Type B pancreatic cell (in vitro differentiated cells): Measurements from ENCODE around the gene BBOF1. TPM values are rescaled to one million over a fixed set of nuclear protein-coding genes. Genes with fewer than 3 reads are reported as not detected.
"Not testable (repeated sequence)": the region's sequence is repeated elsewhere in the genome, so short reads cannot be mapped to it uniquely, and the experiment has no call there.

Experiments used
- DNase-seq: peaks from one replicate; pipeline ENCODE4 v3.0.0; 2021; ENCODE audit warnings: mixed read lengths; ENCODE audit not compliant: unreplicated experiment; ENCODE audit errors: extremely low spot score
- H3K27ac Mint-ChIP-seq: 2 replicates; pipeline ENCODE4 v1.8.0; 2021; ENCODE audit warnings: mild to moderate bottlenecking, mixed read lengths
- H3K27me3 Mint-ChIP-seq: 2 replicates; pipeline ENCODE4 v1.8.0; 2021; ENCODE audit warnings: mixed read lengths
- H3K36me3 Mint-ChIP-seq: 2 replicates; pipeline ENCODE4 v1.8.0; 2021; ENCODE audit warnings: mixed read lengths
- H3K4me1 Mint-ChIP-seq: one replicate; pipeline ENCODE4 v1.8.0; 2021; ENCODE audit warnings: mixed read lengths; ENCODE audit not compliant: unreplicated experiment
- H3K4me3 Mint-ChIP-seq: 2 replicates; pipeline ENCODE4 v1.8.0; 2021; ENCODE audit warnings: mild to moderate bottlenecking, mixed read lengths
- H3K9me3 Mint-ChIP-seq: 2 replicates; pipeline ENCODE4 v1.8.0; 2021; ENCODE audit warnings: mixed read lengths
- CTCF ChIP-seq: fragments of 200-600 bp; sonication (generic); conservative IDR thresholded peaks from 2 replicates; pipeline ENCODE4 v1.5.0; 2021; ENCODE audit warnings: antibody characterized with exemption, mild to moderate bottlenecking
- total RNA-seq: library from RNA; stranded (reverse); gene quantifications from 2 replicates; pipeline ENCODE4 v1.2.1, GENCODE V29; 2021; ENCODE audit warnings: low replicate concordance

BBOF1 gene
- total RNA-seq, 1 donor from 2014 or later, result 9.0 TPM

GRCh38 chr14:73998726-73999125, 20.4 kb upstream of the BBOF1 start:
- no peaks in the 10 kb centered on the region for H3K9me3 Mint-ChIP-seq
- H3K36me3 Mint-ChIP-seq, result peaks cover 16% of the 10 kb centered on the region
- no peak for TF ChIP-seq CTCF
- H3K4me3 Mint-ChIP-seq, result no peak overlapping the region
- DNase-seq, result no peak
- H3K4me1 Mint-ChIP-seq, result peaks cover 17% of the 10 kb centered on the region
- peak overlapping the region; percentile 87 for H3K27ac Mint-ChIP-seq
- H3K27me3 Mint-ChIP-seq, result no peaks in the 10 kb centered on the region

GRCh38 chr14:74005664-74006063, 13.5 kb upstream of the BBOF1 start:
- not testable (repeated sequence) for H3K4me3 Mint-ChIP-seq, H3K4me1 Mint-ChIP-seq, DNase-seq, H3K27ac Mint-ChIP-seq, H3K27me3 Mint-ChIP-seq, H3K9me3 Mint-ChIP-seq
- H3K36me3 Mint-ChIP-seq, result peaks cover 18% of the 10 kb centered on the region

GRCh38 chr14:74008843-74009499, 10.2 kb upstream of the BBOF1 start:
- TF ChIP-seq CTCF, result no peak
- Mint-ChIP-seq H3K27ac (no peak overlapping the region), H3K36me3 (peaks cover 18% of the 10 kb centered on the region), H3K4me3 (no peak overlapping the region), H3K4me1 (no peaks in the 10 kb centered on the region), H3K9me3 (no peaks in the 10 kb centered on the region), H3K27me3 (no peaks in the 10 kb centered on the region)
- no peak for DNase-seq

- no peak for DNase-seq
- TF ChIP-seq CTCF, result no peak
These were observed 4.8 kb upstream of the BBOF1 start for GRCh38 chr14:74014299-74014698.

GRCh38 chr14:74015176-74015575, 4.0 kb upstream of the BBOF1 start:
- Mint-ChIP-seq H3K4me3 (no peak overlapping the region), H3K27ac (no peak overlapping the region), H3K9me3 (no peaks in the 10 kb centered on the region), H3K36me3 (peaks cover 13% of the 10 kb centered on the region), H3K27me3 (no peaks in the 10 kb centered on the region), H3K4me1 (no peaks in the 10 kb centered on the region)
- DNase-seq, result no peak
- no peak for TF ChIP-seq CTCF

More at GRCh38 chr14:74014299-74014698, 4.8 kb upstream of the BBOF1 start:
- Mint-ChIP-seq H3K4me1 (no peaks in the 10 kb centered on the region), H3K4me3 (no peak overlapping the region), H3K36me3 (peaks cover 13% of the 10 kb centered on the region), H3K9me3 (no peaks in the 10 kb centered on the region), H3K27me3 (no peaks in the 10 kb centered on the region), H3K27ac (no peak overlapping the region)

- TF ChIP-seq CTCF, result no peak
- no peaks in the 10 kb centered on the region for H3K9me3 Mint-ChIP-seq
- DNase-seq, result no peak
- H3K36me3 Mint-ChIP-seq, result peaks cover 8% of the 10 kb centered on the region
- no peak overlapping the region for H3K4me3 Mint-ChIP-seq
- H3K4me1 Mint-ChIP-seq, result no peaks in the 10 kb centered on the region
- no peaks in the 10 kb centered on the region for H3K27me3 Mint-ChIP-seq
- no peak overlapping the region for H3K27ac Mint-ChIP-seq
These were observed 3.2 kb upstream of the BBOF1 start for GRCh38 chr14:74015963-74016362.
